ENCODE data around the gene MYO7A. TPM values are rescaled to one million over a fixed set of nuclear protein-coding genes. Genes with fewer than 3 reads are reported as not detected.

MYO7A gene
- total RNA-seq, 1 donor from 2014 or later, result 5.5 TPM

DNA sequence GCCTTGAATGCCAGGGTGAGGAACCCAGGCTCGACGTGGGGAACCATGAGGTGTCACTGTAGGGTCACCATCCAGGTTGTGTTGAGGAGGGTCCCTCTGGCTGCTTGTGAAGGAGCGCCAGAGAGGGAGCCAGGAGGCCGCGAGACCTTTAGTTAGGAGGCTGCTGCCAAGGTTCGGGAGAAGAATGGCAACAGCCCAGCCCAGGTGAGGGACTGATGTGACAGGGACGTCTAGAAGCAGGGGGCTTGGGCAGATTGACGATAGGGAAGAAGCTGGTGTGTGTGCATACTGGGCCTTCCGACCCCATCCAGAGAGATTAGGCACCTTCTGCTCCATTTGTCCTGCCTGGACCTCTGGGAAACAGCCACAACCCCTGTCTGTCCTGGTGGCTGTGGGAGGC, 49.0 kb downstream of the MYO7A start:
- H3K36me3 ChIP-seq, result no peaks in the 10 kb centered on the region
- intact Hi-C loops (cut with DNase I), result no loop called here
- no peak overlapping the region for H3K4me3 ChIP-seq
- H3K27ac ChIP-seq, result no peak overlapping the region
- no peaks in the 10 kb centered on the region for H3K4me1 ChIP-seq
- ATAC-seq (no peak), DNase-seq (no peak)
- TF ChIP-seq, protein P1, sequence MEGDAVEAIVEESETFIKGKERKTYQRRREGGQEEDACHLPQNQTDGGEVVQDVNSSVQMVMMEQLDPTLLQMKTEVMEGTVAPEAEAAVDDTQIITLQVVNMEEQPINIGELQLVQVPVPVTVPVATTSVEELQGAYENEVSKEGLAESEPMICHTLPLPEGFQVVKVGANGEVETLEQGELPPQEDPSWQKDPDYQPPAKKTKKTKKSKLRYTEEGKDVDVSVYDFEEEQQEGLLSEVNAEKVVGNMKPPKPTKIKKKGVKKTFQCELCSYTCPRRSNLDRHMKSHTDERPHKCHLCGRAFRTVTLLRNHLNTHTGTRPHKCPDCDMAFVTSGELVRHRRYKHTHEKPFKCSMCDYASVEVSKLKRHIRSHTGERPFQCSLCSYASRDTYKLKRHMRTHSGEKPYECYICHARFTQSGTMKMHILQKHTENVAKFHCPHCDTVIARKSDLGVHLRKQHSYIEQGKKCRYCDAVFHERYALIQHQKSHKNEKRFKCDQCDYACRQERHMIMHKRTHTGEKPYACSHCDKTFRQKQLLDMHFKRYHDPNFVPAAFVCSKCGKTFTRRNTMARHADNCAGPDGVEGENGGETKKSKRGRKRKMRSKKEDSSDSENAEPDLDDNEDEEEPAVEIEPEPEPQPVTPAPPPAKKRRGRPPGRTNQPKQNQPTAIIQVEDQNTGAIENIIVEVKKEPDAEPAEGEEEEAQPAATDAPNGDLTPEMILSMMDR (IDR thresholded peaks at IDR 0.05), result no peak
- H3K9me3 ChIP-seq, result no peaks in the 10 kb centered on the region
- no peaks in the 10 kb centered on the region for H3K27me3 ChIP-seq (ENCODE audit: low read depth)

DNA sequence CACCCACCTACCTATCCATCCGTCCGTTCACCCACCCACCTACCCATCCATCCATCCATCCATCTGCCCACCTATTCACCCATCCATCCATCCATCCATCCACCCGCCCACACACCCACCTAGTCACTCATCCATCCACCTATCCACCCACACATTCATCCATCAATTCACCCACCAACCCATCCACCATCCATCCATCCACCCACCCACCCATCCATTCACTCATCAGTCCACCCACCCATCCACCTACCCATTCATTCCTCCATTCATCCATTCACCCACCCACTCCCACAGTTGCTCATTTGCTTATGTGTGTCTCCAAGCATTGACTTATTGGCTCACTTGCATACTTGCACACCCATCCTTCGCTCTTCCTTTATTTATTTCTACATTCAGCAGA, 50.1 kb downstream of the MYO7A start:
- no peak overlapping the region for H3K27ac ChIP-seq
- no peaks in the 10 kb centered on the region for H3K36me3 ChIP-seq
- no peaks in the 10 kb centered on the region for H3K4me1 ChIP-seq
- peaks cover 3% of the 10 kb centered on the region for H3K27me3 ChIP-seq (ENCODE audit: low read depth)
- no peak for DNase-seq
- H3K4me3 ChIP-seq, result no peak overlapping the region
- TF ChIP-seq, protein P1 (IDR thresholded peaks at IDR 0.05), result no peak
- H3K9me3 ChIP-seq, result no peaks in the 10 kb centered on the region
- no peak for ATAC-seq
- intact Hi-C loops (cut with DNase I), result no loop called here

DNA sequence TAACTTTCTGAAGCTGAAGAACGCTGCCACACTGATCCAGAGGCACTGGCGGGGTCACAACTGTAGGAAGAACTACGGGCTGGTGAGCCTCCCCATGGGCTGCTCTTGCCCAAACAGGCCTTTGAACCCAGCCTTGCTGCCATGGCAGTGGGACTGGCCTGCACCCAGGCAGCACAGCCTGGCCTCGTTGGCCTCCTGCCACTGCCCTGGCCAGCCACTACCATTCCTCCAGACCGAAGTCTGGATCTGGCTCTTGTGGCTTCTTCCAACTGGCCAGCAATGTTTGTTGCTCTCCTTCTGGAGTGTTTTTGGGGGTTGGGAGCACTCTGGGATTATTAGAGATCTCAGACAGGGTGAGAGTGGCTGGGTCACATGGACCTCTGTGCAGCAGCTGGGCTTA, 51.0 kb downstream of the MYO7A start:
- no peak for DNase-seq
- H3K4me1 ChIP-seq, result no peaks in the 10 kb centered on the region
- peaks cover 3% of the 10 kb centered on the region for H3K27me3 ChIP-seq (ENCODE audit: low read depth)
- H3K27ac ChIP-seq, result no peak overlapping the region
- intact Hi-C loops (cut with DNase I), result no loop called here
- TF ChIP-seq, protein P1 (IDR thresholded peaks at IDR 0.05), result no peak
- no peaks in the 10 kb centered on the region for H3K36me3 ChIP-seq
- no peak for ATAC-seq
- no peak overlapping the region for H3K4me3 ChIP-seq
- H3K9me3 ChIP-seq, result no peaks in the 10 kb centered on the region

DNA sequence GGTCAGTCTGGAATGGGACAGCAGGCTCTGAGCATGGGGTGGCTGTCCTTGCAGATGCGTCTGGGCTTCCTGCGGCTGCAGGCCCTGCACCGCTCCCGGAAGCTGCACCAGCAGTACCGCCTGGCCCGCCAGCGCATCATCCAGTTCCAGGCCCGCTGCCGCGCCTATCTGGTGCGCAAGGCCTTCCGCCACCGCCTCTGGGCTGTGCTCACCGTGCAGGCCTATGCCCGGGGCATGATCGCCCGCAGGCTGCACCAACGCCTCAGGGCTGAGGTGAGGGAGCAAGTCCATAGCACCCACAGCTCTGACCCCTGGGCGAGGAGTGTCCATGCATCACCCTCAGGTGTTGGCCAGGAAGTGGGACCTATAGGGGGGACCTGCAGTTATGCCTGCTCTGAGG, 51.6 kb downstream of the MYO7A start:
- Histone ChIP-seq H3K27ac (no peak overlapping the region), H3K4me3 (no peak overlapping the region), H3K4me1 (no peaks in the 10 kb centered on the region), H3K36me3 (no peaks in the 10 kb centered on the region), H3K27me3 (ENCODE audit: low read depth) (peaks cover 3% of the 10 kb centered on the region), H3K9me3 (no peaks in the 10 kb centered on the region)
- ATAC-seq (no peak), DNase-seq (peak; percentile 43)
- intact Hi-C loops (cut with DNase I), result no loop called here
- TF ChIP-seq, protein P1 (IDR thresholded peaks at IDR 0.05), result no peak

DNA sequence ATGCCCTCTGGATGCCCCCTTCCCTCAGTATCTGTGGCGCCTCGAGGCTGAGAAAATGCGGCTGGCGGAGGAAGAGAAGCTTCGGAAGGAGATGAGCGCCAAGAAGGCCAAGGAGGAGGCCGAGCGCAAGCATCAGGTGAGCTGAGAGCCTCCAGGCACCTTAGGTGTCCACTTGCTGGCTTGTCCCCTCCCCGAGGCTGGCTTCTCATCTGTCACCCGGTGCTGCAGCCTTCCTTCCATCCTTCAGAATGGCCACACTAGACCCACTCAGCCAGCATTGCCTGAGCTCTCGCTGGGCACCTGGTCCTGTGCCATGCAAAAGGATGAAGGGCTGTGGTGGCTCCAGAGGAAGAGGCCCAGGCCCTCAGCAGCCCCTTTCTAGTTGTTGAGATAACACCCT, 52.3 kb downstream of the MYO7A start:
- Histone ChIP-seq H3K4me1 (no peaks in the 10 kb centered on the region), H3K9me3 (no peaks in the 10 kb centered on the region), H3K27ac (no peak overlapping the region), H3K27me3 (ENCODE audit: low read depth) (peaks cover 3% of the 10 kb centered on the region), H3K4me3 (no peak overlapping the region), H3K36me3 (no peaks in the 10 kb centered on the region)
- ATAC-seq (no peak), DNase-seq (peak; percentile 17)
- TF ChIP-seq, protein P1 (IDR thresholded peaks at IDR 0.05), result no peak
- intact Hi-C loops (cut with DNase I), result no loop called here

DNA sequence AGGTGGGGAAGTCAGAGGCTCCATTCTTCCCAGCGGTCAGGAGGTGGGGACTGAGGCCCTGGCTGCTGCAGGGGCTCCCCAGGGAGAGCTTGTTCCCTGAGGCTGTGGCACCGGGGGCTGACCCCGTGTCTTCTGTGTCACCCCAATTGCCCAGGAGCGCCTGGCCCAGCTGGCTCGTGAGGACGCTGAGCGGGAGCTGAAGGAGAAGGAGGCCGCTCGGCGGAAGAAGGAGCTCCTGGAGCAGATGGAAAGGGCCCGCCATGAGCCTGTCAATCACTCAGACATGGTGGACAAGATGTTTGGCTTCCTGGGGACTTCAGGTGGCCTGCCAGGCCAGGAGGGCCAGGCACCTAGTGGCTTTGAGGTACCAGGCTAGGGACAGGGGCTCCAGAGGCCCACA, 53.2 kb downstream of the MYO7A start:
- TF ChIP-seq, protein P1 (IDR thresholded peaks at IDR 0.05), result no peak
- intact Hi-C loops (cut with DNase I), result no loop called here
- Histone ChIP-seq H3K9me3 (no peaks in the 10 kb centered on the region), H3K27ac (no peak overlapping the region), H3K36me3 (no peaks in the 10 kb centered on the region), H3K4me1 (no peaks in the 10 kb centered on the region), H3K27me3 (ENCODE audit: low read depth) (peaks cover 3% of the 10 kb centered on the region), H3K4me3 (no peak overlapping the region)
- DNase-seq (peak; percentile 39), ATAC-seq (no peak)
